Calu3 (cell line): ENCODE results near the gene DNAH7. TPM values are rescaled to one million over a fixed set of nuclear protein-coding genes. Genes with fewer than 3 reads are reported as not detected.

Source experiments
- BruUV-seq: library from RNA; stranded (reverse); fragments of 400-500 nt; replicated peaks from 2 replicates; lab custom pipeline; 2021; lab: Mats Ljungman, UMichigan
- CTCF ChIA-PET: fragments of 300-600 bp; sonication (Branson Sonifier 250); formaldehyde crosslinking; loops from one replicate; lab custom pipeline; 2022; ENCODE audit warnings: antibody characterized with exemption; lab: Charles Lee
- DNase-seq: peaks from one replicate; pipeline ENCODE4 v3.0.0; 2022
- H3K27ac Mint-ChIP-seq: one replicate; pipeline ENCODE4 v1.8.0; 2022; ENCODE audit warnings: mixed read lengths; ENCODE audit not compliant: unreplicated experiment
- H3K27me3 Mint-ChIP-seq: one replicate; pipeline ENCODE4 v1.8.0; 2022; ENCODE audit warnings: mixed read lengths; ENCODE audit not compliant: unreplicated experiment
- H3K36me3 Mint-ChIP-seq: one replicate; pipeline ENCODE4 v1.8.0; 2022; ENCODE audit warnings: mild to moderate bottlenecking, moderate library complexity, mixed read lengths; ENCODE audit not compliant: insufficient read depth, unreplicated experiment
- H3K4me1 Mint-ChIP-seq: one replicate; pipeline ENCODE4 v1.8.0; 2022; ENCODE audit warnings: mild to moderate bottlenecking, low read depth, mixed read lengths; ENCODE audit not compliant: unreplicated experiment
- H3K4me3 Mint-ChIP-seq: one replicate; pipeline ENCODE4 v1.8.0; 2022; ENCODE audit warnings: mild to moderate bottlenecking, low read depth, moderate library complexity, mixed read lengths; ENCODE audit not compliant: unreplicated experiment
- H3K9me3 Mint-ChIP-seq: one replicate; pipeline ENCODE4 v1.8.0; 2022; ENCODE audit warnings: low read depth, mixed read lengths; ENCODE audit not compliant: unreplicated experiment
- intact Hi-C: fragments of 100-400 bp; cut with micrococcal nuclease; formaldehyde crosslinking; loops from one replicate; pipeline ENCODE4 v1.10.0; 2022; ENCODE audit not compliant: unreplicated experiment
- total RNA-seq: library from RNA; stranded (reverse); gene quantifications from 2 replicates; pipeline ENCODE4 v1.2.3, GENCODE V29; 2022
- TF ChIP-seq, protein P1 (sequence below): fragments of 200-600 bp; IDR thresholded peaks from one replicate; pipeline ENCODE4 v1.8.0; 2022; ENCODE audit warnings: antibody characterized with exemption; ENCODE audit not compliant: unreplicated experiment

Gene DNAH7
- total RNA-seq, 1 experiment from 2014 or later = 2.5 TPM

DNA sequence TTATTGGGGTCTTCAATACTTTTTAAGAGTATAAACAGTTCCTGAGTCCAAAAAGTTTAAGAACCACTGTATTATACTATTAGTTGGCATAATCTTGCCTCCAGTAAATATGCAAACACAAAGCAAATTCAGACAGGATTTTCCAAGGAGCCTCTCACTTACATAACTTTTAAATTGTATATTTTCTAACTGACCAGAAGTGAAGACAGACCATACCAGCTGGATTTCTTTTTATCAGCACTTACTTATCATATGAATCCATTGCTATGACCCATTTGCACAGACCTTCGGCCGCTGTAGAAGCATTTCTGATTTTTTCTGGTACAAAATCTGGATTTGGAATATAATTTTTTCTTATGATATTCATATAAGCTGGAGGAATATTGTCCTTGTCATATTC lies 211.5 kb downstream of the DNAH7 start:
- no peaks in the 10 kb centered on the region for H3K4me1 Mint-ChIP-seq
- no TSS peak for BruUV-seq
- no peaks in the 10 kb centered on the region for H3K9me3 Mint-ChIP-seq
- intact Hi-C loops = no loop called here
- H3K4me3 Mint-ChIP-seq = no peak overlapping the region
- TF ChIP-seq, protein P1, sequence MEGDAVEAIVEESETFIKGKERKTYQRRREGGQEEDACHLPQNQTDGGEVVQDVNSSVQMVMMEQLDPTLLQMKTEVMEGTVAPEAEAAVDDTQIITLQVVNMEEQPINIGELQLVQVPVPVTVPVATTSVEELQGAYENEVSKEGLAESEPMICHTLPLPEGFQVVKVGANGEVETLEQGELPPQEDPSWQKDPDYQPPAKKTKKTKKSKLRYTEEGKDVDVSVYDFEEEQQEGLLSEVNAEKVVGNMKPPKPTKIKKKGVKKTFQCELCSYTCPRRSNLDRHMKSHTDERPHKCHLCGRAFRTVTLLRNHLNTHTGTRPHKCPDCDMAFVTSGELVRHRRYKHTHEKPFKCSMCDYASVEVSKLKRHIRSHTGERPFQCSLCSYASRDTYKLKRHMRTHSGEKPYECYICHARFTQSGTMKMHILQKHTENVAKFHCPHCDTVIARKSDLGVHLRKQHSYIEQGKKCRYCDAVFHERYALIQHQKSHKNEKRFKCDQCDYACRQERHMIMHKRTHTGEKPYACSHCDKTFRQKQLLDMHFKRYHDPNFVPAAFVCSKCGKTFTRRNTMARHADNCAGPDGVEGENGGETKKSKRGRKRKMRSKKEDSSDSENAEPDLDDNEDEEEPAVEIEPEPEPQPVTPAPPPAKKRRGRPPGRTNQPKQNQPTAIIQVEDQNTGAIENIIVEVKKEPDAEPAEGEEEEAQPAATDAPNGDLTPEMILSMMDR = no peak
- no peak for DNase-seq
- no peak overlapping the region for H3K27ac Mint-ChIP-seq
- no peaks in the 10 kb centered on the region for H3K27me3 Mint-ChIP-seq
- no peaks in the 10 kb centered on the region for H3K36me3 Mint-ChIP-seq
- CTCF ChIA-PET = no interaction called here

- no peaks in the 10 kb centered on the region for H3K4me1 Mint-ChIP-seq
- BruUV-seq = no TSS peak
- CTCF ChIA-PET = no interaction called here
- intact Hi-C loops = no loop called here
- no peak overlapping the region for H3K4me3 Mint-ChIP-seq
- no peaks in the 10 kb centered on the region for H3K9me3 Mint-ChIP-seq
- H3K36me3 Mint-ChIP-seq = no peaks in the 10 kb centered on the region
- H3K27ac Mint-ChIP-seq = no peak overlapping the region
- no peaks in the 10 kb centered on the region for H3K27me3 Mint-ChIP-seq
- no peak for DNase-seq
- TF ChIP-seq, protein P1 = no peak
Observed at GRCh38 chr2:195850764-195851163, 217.9 kb downstream of the DNAH7 start.

DNA sequence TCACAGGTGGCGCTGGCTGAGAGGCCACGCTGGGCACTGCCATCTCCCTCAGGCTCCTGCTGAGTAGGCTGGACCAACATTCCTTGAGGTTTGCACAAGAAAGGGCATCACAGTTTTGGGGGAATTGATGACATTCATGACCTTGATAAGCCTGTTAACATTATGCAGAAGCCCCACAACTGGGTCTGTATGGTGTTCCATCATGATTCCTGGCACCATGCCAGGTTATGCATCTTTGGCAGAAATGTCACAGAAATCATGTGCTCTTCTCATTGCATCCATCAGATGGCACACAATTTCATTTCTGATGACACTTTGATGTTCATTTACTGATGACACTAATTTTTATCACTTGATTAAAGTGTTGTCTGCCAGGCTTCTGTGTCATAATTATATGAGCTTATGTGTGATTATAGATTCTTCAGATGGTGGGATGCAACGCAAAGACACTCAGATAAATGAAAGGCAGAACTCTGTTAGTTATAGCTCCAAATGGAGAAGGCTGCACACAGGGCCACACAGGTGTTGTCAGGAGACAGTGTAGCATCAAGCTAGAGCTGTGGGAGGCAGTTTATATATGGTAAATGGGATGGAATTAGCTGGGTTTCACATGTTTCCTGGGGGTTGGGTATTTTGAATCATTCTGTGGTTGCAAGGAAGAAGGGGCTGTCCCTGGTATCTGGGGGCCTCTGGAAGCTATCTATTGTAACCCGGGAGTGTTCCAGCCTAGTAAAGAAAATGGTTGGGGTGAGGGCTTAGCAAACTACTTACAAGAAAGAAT lies 220.3 kb downstream of the DNAH7 start:
- Mint-ChIP-seq H3K4me3 (no peak overlapping the region), H3K27me3 (no peaks in the 10 kb centered on the region), H3K4me1 (no peaks in the 10 kb centered on the region), H3K27ac (no peak overlapping the region), H3K36me3 (no peaks in the 10 kb centered on the region), H3K9me3 (no peaks in the 10 kb centered on the region)
- TF ChIP-seq, protein P1 = no peak
- DNase-seq = no peak
- CTCF ChIA-PET = no interaction called here
- no TSS peak for BruUV-seq
- intact Hi-C loops = no loop called here

- CTCF ChIA-PET = no interaction called here
- Mint-ChIP-seq H3K27ac (no peak overlapping the region), H3K4me3 (no peak overlapping the region), H3K9me3 (no peaks in the 10 kb centered on the region), H3K27me3 (no peaks in the 10 kb centered on the region), H3K36me3 (no peaks in the 10 kb centered on the region), H3K4me1 (no peaks in the 10 kb centered on the region)
- intact Hi-C loops = no loop called here
- TF ChIP-seq, protein P1 = no peak
- no TSS peak for BruUV-seq
- DNase-seq = no peak
Observed at GRCh38 chr2:195842932-195843331, 225.7 kb downstream of the DNAH7 start.
